GM20431 (cell line): ENCODE data around the gene NEUROD4.
"Not testable (repeated sequence)": the region's sequence is repeated elsewhere in the genome, so short reads cannot be mapped to it uniquely, and the experiment has no call there.

ENCODE experiments used
- in situ Hi-C: fragments of 300-500 bp; cut with MseI, MboI; formaldehyde crosslinking; loops from one replicate; pipeline ENCODE4 v1.15.0; 2020; ENCODE audit warnings: low sequenced_read_pairs; ENCODE audit not compliant: unreplicated experiment

Gene NEUROD4, protein sequence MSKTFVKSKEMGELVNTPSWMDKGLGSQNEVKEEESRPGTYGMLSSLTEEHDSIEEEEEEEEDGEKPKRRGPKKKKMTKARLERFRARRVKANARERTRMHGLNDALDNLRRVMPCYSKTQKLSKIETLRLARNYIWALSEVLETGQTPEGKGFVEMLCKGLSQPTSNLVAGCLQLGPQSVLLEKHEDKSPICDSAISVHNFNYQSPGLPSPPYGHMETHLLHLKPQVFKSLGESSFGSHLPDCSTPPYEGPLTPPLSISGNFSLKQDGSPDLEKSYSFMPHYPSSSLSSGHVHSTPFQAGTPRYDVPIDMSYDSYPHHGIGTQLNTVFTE

GRCh38 chr12:55019784-55020183 is at the start of gene NEUROD4:
TSS of gene NEUROD4 (plus strand) at chr12:55019974. CDS start at chr12:55026440, 6,466 bp downstream.
- in situ Hi-C loops: no loop called here

DNA sequence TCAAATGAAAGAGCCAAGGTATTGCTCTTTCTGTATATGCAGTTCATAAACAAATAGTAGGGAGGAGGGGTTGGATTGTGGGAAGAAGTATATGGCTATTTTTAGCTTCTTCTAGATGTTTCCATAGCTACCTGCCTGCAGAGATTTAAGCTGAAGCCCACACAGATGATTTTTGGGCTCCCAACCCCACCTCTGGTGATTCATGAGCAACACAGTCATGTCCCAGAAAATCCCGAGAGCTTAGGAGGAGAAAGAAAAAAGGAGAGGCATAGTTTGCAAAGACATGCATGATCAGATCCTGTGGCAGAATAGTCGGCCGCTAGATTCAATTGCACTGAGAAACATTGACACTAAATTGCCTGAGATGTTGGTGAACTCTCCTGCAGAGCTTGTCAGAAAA is 49.0 kb upstream of the NEUROD4 start:
- in situ Hi-C loops: no loop called here

- in situ Hi-C loops: no loop called here
Measured at GRCh38 chr12:54973556-54973955, 46.2 kb upstream of the NEUROD4 start.

DNA sequence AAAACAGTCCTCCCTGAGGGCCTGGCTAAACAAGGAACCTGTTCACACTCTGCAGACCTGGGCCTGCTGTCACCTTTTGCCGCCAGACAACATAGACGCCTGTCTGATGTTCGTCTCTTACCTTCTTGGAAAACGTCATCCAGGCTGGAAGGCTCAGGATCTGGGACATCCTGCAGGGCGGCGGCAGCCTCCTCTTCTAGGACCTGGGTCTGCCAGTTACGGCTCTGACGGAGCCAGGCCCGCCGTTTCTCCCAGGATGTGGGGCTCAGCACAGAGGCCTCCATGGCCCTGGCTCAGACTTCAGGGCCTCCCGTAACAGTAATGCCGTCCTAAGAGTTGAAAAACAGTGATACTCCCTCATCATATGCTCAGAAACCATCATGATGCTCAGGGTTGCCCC is 45.5 kb upstream of the NEUROD4 start:
- in situ Hi-C loops: no loop called here

GRCh38 chr12:54975272-54975671 is 44.5 kb upstream of the NEUROD4 start:
- in situ Hi-C loops: no loop called here

DNA sequence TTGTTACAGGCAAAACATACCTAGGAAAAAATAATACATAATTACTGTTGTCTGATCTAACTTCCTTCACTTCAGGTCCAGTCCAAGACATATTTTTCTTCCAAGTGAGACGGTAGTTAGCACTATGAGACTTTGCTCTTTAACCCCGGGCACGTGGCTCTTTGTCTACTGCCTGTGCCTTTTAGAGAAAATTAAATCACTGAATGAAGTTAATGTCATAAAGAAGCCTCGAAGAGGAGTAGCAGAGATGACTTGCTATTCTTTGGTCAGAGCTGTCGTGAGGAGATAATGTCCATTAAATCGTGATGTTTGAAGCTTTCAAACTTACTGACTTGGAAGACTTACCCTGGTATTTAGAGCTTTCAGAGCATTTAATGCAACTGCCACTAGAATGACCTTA is 43.9 kb upstream of the NEUROD4 start:
- in situ Hi-C loops: no loop called here

DNA sequence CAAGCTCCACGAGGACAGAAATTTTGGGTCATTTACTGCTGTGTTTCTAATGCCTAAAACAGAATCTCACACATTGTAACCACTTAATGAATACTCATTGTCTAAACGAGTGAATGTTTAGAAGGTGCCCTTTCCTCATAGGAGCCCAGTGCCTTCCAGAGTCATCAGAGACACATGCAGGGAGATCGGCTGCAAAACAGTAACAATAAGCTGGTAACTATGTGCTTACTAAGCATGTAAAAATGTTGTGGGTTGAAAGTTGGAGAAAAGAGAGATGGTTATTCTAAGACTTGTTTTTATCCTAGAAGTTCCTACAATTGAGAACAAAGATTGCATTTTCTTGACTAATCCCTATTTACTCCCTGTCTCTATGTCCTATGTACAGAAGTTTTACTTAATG is 42.6 kb upstream of the NEUROD4 start:
- in situ Hi-C loops: no loop called here

- in situ Hi-C loops: no loop called here
Measured at GRCh38 chr12:54977857-54978256, 41.9 kb upstream of the NEUROD4 start.

- in situ Hi-C loops: no loop called here
Measured at GRCh38 chr12:54980341-54980740, 39.4 kb upstream of the NEUROD4 start.

DNA sequence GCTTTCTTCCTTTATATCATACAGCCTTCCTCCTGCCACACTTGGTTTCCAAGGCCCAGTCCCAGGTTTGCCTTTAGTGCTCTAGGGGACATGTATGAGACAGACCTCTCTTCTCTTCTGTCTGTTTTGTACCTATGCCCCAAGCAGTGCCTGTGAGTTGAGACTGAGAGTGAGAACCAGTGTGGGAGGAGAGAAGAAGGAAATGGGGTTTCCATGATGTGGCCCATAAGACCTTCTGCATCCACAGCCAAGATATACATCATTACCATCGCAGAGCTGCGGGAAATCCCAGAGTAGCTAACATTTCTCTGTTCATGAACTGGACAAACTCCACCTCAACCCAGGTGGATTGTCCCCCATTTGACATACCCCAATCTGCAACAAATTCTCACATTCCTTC is 38.0 kb upstream of the NEUROD4 start:
- in situ Hi-C loops: no loop called here

- in situ Hi-C loops: no loop called here
Measured at GRCh38 chr12:54983536-54984101, 36.2 kb upstream of the NEUROD4 start.

GRCh38 chr12:54984658-54985376 is 35.0 kb upstream of the NEUROD4 start, which contains the start of gene TESPA1:
TSS of gene TESPA1 (minus strand) at chr12:54984762. CDS start at chr12:54974562, 10,200 bp downstream.
- in situ Hi-C loops: no loop called here

- in situ Hi-C loops: not testable (repeated sequence)
Measured at GRCh38 chr12:54986773-54987172, 33.0 kb upstream of the NEUROD4 start.

GRCh38 chr12:54987611-54988231 is 32.1 kb upstream of the NEUROD4 start:
- in situ Hi-C loops: no loop called here

DNA sequence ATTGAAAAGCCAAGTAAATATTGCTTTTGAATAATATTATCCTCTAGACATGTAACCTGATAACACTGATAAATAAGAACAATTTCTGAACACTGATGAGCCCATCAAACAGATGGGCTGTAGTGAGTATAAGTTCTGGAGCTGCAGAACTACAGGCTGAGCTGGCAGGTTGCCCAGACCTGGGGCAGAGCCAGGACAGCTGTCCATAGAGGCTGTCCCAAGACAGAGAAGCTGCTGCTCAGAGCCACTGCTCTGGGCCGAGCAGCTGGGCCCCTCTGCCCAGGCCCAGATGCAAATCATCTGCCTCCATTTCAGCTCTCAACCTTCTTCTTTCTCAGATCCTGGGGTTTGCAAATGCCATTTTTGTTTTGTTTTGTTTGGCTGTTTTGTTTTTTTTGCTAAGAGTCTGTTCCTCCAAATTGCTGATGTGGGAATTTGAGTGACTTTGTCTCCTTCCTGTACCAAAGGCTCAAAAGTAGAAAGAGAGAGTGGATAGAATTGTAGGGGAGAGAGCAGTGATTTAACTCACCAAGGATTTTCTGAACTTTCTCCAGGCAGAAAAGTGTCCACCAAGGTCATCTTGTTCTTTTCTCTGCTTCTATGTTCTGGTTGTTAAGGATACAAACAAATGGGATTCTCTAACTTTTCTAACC is 31.2 kb upstream of the NEUROD4 start:
- in situ Hi-C loops: no loop called here

GRCh38 chr12:54989829-54990228 is 29.9 kb upstream of the NEUROD4 start:
- in situ Hi-C loops: loop anchor here (10.0 kb wide), 1 partner anchor 75 kb away; no protein-coding TSS in a partner anchor

DNA sequence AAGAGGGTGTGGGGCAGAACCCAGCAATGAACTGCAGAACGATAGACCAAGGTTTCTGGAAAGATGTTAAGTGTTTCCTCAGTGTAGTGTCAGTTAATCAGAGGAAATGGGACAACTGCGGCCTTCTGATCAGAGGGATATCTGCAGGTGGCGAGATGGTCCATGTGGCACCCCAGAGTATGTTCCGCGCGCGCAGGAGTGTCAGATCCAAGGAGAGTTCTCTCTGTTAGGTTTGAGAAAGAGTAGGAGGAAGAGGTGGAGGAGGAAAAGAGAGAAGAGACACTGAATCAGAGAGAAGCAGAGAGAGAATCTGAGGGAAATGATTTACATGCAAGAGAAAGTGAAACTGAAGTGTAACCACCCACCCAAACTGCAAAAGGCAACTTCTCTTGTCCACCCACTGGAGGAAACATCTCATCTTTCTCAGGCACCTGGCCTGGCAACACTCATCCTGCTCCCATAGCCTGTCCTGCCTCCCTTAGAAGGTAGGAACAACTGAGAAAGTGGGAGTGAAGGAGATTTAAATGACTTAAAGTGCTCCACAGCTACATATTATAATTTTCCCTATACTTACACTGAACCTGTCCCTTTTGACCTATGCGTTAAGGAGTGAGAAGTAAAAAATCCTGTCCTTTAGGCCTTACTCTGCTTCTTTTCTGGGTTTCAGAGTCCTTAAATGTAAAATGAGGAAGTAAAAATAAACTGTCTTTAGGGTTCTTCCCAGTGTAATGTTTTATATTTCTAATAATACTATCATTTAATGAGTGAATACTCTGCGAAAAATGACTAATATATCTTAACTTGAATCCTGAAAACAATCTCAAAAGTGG is 28.4 kb upstream of the NEUROD4 start:
- in situ Hi-C loops: loop anchor here (10.0 kb wide), 1 partner anchor 73 kb away; no protein-coding TSS in a partner anchor

DNA sequence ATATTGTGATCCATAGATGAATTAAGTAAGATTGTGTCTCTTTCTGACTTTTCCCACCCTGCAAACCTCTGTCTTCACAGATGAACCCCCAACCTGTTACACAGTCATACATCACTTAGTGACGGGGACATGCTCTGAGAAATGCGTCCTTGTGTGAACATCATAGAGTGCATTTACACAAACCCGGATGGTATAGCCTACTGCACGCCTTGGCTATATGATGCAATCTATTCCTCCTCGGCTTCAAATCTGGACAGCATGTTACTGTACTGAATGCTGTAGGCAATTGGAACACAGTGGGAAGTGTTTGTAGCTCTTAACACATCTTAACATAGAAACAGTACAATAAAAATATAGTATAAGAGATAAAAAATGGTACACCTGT is 27.8 kb upstream of the NEUROD4 start:
- in situ Hi-C loops: loop anchor here (10.0 kb wide), 1 partner anchor 73 kb away; no protein-coding TSS in a partner anchor

DNA sequence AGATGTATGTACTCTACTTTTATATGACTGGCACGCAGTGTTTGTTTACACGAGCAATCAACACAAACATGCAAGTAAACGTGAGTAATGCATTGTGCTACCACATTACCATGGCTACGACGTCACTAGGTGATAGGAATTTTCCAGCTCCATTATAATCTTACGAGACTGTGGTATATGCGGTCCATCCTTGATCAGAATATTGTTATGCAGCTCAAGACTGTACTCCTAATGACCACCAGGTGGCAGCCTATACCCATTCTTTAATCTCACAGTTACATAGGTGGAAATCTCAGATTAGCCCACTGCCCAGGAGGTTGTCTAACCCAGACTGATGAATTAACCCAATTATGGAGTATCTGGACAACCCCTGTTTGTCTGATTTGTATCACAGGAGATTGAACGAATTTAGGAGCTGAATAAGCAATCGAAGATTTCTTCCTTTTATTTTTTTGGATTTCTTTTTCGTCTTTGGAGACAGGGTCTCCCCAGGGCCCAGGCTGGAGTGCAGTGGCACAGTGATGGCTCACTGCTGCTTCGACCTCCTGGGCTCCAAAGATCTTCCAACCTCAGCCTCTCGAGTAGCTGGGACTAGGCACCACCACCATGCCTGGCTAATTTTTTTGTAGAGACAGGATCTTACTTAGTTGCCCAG is 26.5 kb upstream of the NEUROD4 start:
- in situ Hi-C loops: loop anchor here (10.0 kb wide), 1 partner anchor 71 kb away; no protein-coding TSS in a partner anchor
